Endothelial cell (in vitro differentiated cells): ENCODE data around the gene ZC3H12C. TPM values are rescaled to one million over a fixed set of nuclear protein-coding genes. Genes with fewer than 3 reads are reported as not detected.

Experiments used
- DNase-seq: peaks from one replicate; pipeline ENCODE4 v3.0.0; 2021; ENCODE audit warnings: low spot score
- H3K27ac Mint-ChIP-seq: one replicate; pipeline ENCODE4 v1.8.0; 2021; ENCODE audit warnings: mixed read lengths, inconsistent platforms; ENCODE audit not compliant: unreplicated experiment
- H3K27me3 Mint-ChIP-seq: one replicate; pipeline ENCODE4 v1.8.0; 2021; ENCODE audit warnings: mild to moderate bottlenecking, moderate library complexity, mixed read lengths, inconsistent platforms; ENCODE audit not compliant: unreplicated experiment
- H3K36me3 Mint-ChIP-seq: one replicate; pipeline ENCODE4 v1.8.0; 2021; ENCODE audit warnings: mild to moderate bottlenecking, low read depth, mixed read lengths, inconsistent platforms; ENCODE audit not compliant: unreplicated experiment
- H3K4me1 Mint-ChIP-seq: one replicate; pipeline ENCODE4 v1.8.0; 2021; ENCODE audit warnings: mild to moderate bottlenecking, mixed read lengths, inconsistent platforms; ENCODE audit not compliant: unreplicated experiment
- H3K4me3 Mint-ChIP-seq: one replicate; pipeline ENCODE4 v1.8.0; 2021; ENCODE audit warnings: mild to moderate bottlenecking, mixed read lengths, inconsistent platforms; ENCODE audit not compliant: unreplicated experiment
- H3K9me3 Mint-ChIP-seq: one replicate; pipeline ENCODE4 v1.8.0; 2021; ENCODE audit warnings: mixed read lengths, inconsistent platforms; ENCODE audit not compliant: unreplicated experiment
- total RNA-seq: library from RNA; stranded (reverse); fragmentation: NEBNext Ultra II Directional; extraction: Animal tissue kit (Norgen Biotek cat#: 25700); gene quantifications from one replicate; pipeline ENCODE4 v1.2.1, GENCODE V29; 2021; ENCODE audit not compliant: unreplicated experiment
- TF ChIP-seq, protein P1 (sequence below): fragments of 200-600 bp; sonication (generic); IDR thresholded peaks from one replicate; pipeline ENCODE4 v1.5.0; 2021; ENCODE audit warnings: antibody characterized with exemption; ENCODE audit not compliant: unreplicated experiment

The ZC3H12C gene
- total RNA-seq, 1 donor from 2014 or later: 6.4 TPM

DNA sequence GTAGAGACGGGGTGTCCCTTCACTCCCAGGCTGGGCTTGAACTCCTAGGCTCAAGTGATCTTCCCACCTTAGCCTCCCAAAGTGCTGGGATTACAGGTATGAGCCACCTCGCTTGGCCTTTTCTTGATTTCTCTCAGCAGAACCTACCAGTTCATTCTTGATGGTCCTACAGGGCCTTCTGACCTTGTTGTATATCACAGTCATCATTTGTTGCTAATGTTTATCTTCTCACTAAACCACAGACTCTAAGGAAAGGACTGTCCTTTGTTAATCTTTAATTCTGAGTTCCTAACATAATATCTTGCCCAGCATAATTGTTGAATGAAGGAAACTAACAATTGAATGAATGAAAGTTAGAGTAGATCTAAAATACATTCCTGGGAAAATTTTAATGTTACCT is 22.0 kb upstream of the ZC3H12C start:
- H3K4me1 Mint-ChIP-seq: peaks cover 12% of the 10 kb centered on the region
- H3K36me3 Mint-ChIP-seq: no peaks in the 10 kb centered on the region
- no peak overlapping the region for H3K4me3 Mint-ChIP-seq

DNA sequence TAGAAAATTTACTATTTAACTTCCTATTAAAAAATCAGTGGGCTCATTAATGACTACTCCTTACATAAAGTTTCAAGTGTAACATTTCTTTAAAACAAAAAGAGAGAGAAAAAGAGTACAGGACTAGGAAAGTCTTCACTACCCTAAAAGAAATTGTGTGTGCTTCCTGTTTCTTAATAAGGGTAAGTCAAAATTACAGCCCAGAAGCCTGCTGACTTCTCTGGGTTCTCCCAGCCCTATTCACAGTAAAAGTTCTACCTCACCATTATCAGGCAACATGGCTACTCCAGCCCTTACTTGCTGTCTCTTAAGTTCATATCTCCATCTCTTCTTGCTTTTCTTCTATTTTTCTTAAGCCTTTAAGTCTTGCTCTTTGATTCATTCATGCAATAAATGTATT is 20.3 kb upstream of the ZC3H12C start:
- H3K36me3 Mint-ChIP-seq: no peaks in the 10 kb centered on the region
- H3K4me3 Mint-ChIP-seq: no peak overlapping the region
- no peaks in the 10 kb centered on the region for H3K9me3 Mint-ChIP-seq
- no peak overlapping the region for H3K27ac Mint-ChIP-seq
- no peak for DNase-seq
- peaks cover 2% of the 10 kb centered on the region for H3K27me3 Mint-ChIP-seq
- peaks cover 14% of the 10 kb centered on the region for H3K4me1 Mint-ChIP-seq
- TF ChIP-seq, protein P1, sequence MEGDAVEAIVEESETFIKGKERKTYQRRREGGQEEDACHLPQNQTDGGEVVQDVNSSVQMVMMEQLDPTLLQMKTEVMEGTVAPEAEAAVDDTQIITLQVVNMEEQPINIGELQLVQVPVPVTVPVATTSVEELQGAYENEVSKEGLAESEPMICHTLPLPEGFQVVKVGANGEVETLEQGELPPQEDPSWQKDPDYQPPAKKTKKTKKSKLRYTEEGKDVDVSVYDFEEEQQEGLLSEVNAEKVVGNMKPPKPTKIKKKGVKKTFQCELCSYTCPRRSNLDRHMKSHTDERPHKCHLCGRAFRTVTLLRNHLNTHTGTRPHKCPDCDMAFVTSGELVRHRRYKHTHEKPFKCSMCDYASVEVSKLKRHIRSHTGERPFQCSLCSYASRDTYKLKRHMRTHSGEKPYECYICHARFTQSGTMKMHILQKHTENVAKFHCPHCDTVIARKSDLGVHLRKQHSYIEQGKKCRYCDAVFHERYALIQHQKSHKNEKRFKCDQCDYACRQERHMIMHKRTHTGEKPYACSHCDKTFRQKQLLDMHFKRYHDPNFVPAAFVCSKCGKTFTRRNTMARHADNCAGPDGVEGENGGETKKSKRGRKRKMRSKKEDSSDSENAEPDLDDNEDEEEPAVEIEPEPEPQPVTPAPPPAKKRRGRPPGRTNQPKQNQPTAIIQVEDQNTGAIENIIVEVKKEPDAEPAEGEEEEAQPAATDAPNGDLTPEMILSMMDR: no peak

More for the DNA sequence above, 22.0 kb upstream of the ZC3H12C start:
- H3K27me3 Mint-ChIP-seq: no peaks in the 10 kb centered on the region
- no peak for DNase-seq
- H3K9me3 Mint-ChIP-seq: no peaks in the 10 kb centered on the region
- no peak overlapping the region for H3K27ac Mint-ChIP-seq
- TF ChIP-seq, protein P1: no peak

- H3K4me1 Mint-ChIP-seq: peaks cover 6% of the 10 kb centered on the region
- no peaks in the 10 kb centered on the region for H3K9me3 Mint-ChIP-seq
These were observed 18.7 kb upstream of the ZC3H12C start for GRCh38 chr11:110074499-110074898.

GRCh38 chr11:110075105-110075846 is 17.9 kb upstream of the ZC3H12C start:
- Mint-ChIP-seq H3K27ac (no peak overlapping the region), H3K4me3 (no peak overlapping the region), H3K9me3 (no peaks in the 10 kb centered on the region), H3K4me1 (peaks cover 6% of the 10 kb centered on the region), H3K36me3 (no peaks in the 10 kb centered on the region), H3K27me3 (peaks cover 3% of the 10 kb centered on the region)
- no peak for DNase-seq
- TF ChIP-seq, protein P1: no peak

More at GRCh38 chr11:110074499-110074898, 18.7 kb upstream of the ZC3H12C start:
- DNase-seq: no peak
- H3K36me3 Mint-ChIP-seq: no peaks in the 10 kb centered on the region
- H3K27me3 Mint-ChIP-seq: peaks cover 3% of the 10 kb centered on the region
- no peak overlapping the region for H3K4me3 Mint-ChIP-seq
- TF ChIP-seq, protein P1: no peak
- H3K27ac Mint-ChIP-seq: no peak overlapping the region

DNA sequence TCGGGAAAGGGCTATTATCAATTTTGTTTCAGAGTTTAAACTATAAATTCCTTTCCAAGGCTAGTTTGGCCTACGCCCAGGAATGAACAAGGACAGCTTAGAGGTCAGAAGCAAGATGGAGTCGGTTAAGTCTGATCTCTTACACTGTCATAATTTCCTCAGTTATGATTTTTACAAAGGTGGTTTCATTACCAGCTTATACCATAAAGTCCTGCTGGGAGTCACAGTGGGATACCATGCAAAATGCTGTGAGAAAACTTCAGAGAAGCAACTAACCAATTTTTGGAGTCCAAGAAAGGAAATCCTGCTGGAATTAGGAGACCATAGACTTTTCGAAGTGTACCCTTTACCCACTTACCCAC is 17.4 kb upstream of the ZC3H12C start:
- H3K27me3 Mint-ChIP-seq: peaks cover 3% of the 10 kb centered on the region
- no peaks in the 10 kb centered on the region for H3K36me3 Mint-ChIP-seq
- no peak overlapping the region for H3K27ac Mint-ChIP-seq
- TF ChIP-seq, protein P1: no peak
- H3K4me3 Mint-ChIP-seq: no peak overlapping the region
- H3K9me3 Mint-ChIP-seq: no peaks in the 10 kb centered on the region
- DNase-seq: no peak
- H3K4me1 Mint-ChIP-seq: peaks cover 6% of the 10 kb centered on the region
